T-helper 2 cell (primary cell): ENCODE data around the gene TBCCD1.

ENCODE experiments used
- DNase-seq, 5 experiments: peaks; one replicate each; pipeline versions ENCODE4 v3.0.0 to v3.0.0-alpha.2; 2012 to 2022
- total RNA-seq, 2 donors: gene quantifications; one replicate each; lab custom pipeline; 2026; lab: John Stamatoyannopoulos, UW

The TBCCD1 gene
- 12.2 to 22.9 reads per million in 2 donors for total RNA-seq

GRCh38 chr3:186567072-186567921, at the start of gene TBCCD1:
Gene TBCCD1, minus strand, starts transcription at chr3:186567339. Its CDS starts 3,010 bp downstream, at chr3:186564329.
- DNase-seq, result peak; percentile 90 to 94 (median 92)

GRCh38 chr3:186616299-186616617, 49.1 kb upstream of the TBCCD1 start:
- DNase-seq, result no peak

DNA sequence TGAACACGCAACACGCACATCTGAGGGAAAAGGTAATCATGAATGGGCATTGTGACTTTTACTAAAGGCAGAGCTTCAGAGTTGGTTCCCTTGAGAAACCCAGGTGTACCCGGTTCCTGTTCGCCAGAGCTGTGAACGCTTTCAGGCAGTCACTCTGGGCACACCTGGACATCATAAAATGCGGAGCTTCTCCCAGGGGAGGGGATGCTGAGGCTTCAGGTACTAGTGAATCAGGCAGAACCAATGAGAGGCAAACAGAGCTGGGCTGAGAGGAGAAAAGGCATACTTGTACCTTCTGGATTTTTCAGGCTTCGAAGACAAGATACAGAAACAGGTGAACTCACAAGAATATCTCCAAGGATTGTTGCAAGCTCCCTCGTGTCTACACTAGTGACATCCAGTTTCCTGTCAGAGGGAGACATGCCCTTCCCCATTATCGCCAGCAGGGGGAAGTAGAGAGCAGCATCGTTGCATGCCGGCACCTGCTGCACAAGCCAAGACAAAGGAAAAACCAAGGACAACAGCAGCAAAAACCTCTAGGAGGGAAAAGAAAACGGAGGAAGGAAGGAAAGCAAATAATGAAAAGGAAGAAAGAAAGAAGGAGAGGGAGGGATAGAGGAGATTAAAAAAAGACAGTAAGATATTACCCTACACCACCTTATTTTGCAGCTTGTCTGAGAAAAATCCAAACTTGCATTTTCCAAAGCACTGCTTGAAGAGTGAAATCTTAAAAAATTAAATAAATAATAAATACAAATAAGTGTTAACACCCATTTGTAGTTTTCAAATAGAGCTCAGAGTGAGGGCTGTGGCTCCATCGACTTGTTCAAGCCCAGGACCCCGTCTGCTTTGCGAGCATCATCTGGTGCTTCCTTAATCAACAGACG, 47.7 kb upstream of the TBCCD1 start:
- peak; percentile 20 to 68 (median 59) for DNase-seq

DNA sequence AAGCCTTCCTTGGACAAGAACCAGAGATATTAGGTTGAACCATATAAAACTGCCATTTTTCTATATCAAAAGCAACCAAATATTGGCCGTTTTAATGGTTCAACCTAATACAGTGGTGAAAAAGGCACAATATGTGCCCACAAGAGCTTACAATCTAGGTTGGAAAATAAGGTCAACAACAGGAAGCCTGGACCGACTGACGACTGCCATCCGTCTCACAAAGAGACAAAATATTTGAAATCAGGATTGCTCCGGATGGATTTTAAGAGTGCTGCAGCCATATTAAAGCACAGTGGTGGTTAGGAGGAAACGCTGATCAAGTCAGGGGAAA, 47.1 kb upstream of the TBCCD1 start:
- no peak for DNase-seq

DNA sequence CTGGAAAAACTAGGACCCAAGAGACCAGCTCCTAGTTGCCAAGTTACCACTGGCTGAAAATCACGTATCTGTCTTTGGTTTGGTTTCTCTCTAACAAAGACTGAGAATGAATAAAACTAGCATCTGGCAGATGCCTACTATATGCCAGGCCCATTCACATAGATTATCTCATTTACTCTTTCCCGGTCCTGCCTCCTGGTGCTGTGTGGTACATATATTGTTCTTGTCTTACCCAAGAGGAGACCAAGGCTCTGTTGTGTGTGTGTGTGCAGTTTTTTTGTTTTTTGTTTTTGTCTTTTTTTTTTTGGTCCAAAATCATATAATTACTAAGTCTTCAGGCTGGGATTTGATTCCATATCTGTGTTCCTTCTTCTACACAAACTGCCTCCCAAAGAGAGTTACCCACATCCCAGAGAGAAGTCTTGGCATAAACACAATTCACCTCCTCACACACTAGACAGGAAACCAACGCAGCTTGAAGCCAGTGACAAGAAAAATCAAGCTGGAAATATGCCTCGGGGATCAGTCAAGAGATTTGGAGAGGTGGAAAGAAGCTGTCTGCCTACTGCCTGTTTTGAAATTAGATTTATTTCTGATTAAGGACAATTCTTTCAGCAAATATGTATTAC, 46.6 kb upstream of the TBCCD1 start:
- no peak for DNase-seq

DNA sequence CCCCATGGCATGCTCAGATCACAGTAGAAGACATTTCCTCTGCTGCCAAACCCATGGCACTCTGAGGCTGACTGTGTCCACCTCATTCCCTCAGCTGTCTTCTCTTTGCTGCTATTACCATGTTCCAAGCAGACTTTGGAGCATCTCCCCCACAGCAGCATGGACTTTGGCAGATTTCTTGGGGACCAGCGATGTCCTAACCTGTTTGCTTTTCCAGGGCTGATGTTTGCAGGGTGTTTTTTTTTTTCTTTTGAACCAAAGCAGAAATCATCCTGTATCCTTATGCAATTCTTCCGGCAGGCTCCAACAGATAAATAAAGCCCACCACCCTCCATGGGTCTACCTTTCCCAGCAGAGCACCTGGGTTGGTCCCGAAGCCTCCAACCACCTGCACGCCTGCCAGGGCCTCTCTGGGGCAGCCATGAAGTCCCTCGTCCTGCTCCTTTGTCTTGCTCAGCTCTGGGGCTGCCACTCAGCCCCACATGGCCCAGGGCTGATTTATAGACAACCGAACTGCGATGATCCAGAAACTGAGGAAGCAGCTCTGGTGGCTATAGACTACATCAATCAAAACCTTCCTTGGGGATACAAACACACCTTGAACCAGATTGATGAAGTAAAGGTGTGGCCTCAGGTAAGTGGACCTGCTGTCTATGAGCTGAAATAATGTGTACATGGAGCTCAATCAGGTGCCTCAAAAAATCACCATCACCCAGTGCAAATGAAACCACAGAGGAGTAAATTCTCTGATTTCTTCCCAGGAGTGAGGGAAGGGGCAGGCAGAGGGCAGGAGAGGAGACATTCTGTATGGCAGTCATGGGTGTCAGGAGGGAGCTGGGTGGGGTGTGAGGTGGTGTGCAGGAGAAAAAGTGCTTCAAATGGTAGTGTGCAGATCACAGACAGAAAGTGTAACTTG, 45.8 kb upstream of the TBCCD1 start, which contains the start of gene AHSG:
Gene AHSG (plus strand): TSS at position 340 of the 916 bp plus-strand sequence. CDS start 82 bp downstream, at position 422.
- no peak for DNase-seq

DNA sequence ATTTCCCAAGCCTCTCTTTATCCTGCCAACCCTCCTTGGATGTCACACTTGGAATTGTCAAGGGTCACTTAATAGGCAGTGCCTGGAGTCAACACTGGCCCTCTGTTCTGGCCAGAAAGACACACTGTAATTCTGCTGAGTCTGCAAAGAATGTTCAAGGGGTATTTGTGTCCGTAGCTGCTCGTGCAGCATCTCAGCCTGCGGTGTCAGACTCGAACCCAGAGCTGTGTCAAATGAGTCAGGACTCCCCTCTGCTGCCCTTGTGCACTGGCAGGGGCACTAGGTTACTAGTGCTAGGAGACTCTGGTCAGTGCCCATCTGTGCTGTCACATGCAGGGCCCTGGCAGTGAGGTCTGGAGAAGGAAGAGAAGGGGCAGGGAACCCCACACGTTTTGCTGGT, 44.9 kb upstream of the TBCCD1 start:
- no peak for DNase-seq

GRCh38 chr3:186609247-186609868, 42.2 kb upstream of the TBCCD1 start:
- no peak for DNase-seq

- DNase-seq, result no peak
Measured at GRCh38 chr3:186608624-186609215, 41.6 kb upstream of the TBCCD1 start.

- no peak for DNase-seq
Measured at GRCh38 chr3:186605561-186606545, 38.7 kb upstream of the TBCCD1 start.

GRCh38 chr3:186605078-186605477, 37.9 kb upstream of the TBCCD1 start:
- no peak for DNase-seq

GRCh38 chr3:186603159-186603558, 36.0 kb upstream of the TBCCD1 start:
- DNase-seq, result no peak

DNA sequence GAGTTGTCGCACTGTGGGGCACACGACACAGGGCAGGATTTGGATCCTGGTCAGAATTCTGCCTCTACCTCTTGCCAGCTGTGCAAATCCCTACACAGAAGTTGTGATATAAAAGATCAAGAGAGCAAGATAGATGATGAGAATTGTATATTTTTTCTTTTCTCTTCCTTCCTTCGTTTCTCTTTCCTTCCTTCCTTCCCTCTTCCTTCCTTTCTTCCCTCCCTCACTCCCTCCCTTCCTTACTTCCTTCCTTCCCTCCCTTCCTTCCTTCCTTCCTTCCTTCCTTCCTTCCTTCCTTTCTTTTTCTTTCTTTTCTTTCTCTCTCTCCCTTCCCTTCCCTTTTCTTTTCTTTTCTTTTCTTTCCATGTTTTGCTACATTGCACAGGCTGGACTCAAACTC, 33.8 kb upstream of the TBCCD1 start:
- no peak for DNase-seq

GRCh38 chr3:186599785-186600166, 32.6 kb upstream of the TBCCD1 start:
- no peak for DNase-seq

- DNase-seq, result no peak
Measured at GRCh38 chr3:186599142-186599784, 32.1 kb upstream of the TBCCD1 start.

DNA sequence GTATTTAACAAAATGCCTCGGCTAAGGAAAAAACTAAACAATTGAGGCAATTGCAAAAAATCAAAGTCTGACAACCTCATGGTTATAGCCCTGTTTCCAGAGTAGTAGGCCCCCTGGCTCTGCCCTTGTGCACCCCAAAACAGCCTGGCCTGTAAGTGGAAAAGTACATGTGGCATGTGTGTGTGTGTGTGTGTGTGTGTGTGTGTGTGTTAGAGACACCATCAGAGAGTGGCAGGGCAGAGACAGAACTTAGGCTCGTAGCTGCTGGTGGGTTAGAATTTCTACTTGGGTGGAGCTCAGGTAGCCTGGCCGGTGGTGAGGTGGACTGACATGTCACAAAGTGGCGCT, 31.6 kb upstream of the TBCCD1 start:
- no peak for DNase-seq

GRCh38 chr3:186598108-186598784, 31.1 kb upstream of the TBCCD1 start:
- DNase-seq, result no peak

DNA sequence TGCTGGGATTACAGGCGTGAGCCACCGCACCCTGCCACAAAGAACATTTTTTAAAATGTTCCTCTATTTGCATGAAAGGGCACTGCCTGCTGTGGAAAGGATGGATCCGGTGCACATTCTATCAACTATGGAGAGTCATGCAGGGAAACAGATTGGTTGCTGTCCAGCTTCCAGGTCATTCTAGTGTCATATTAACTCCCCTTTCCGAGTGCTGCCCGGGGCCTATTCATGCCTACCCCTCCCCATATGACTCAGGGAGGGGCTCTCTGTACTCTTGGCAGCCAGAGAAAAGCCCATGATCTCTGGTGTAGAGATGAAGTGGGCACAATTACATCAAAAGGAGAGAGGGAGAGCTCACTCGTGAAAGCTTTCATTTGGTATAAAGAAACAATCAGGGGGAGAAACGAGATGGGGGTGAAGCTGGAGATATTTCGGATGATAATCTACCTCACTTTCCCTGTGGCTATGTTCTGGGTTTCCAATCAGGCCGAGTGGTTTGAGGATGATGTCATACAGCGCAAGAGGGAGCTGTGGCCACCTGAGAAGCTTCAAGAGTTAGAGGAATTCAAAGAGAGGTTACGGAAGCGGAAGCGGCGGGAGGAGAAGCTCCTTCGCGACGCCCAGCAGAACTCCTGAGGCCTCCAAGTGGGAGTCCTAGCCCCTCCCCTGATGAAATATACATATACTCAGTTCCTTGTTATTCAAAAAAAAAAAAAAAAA, 29.6 kb upstream of the TBCCD1 start:
- no peak for DNase-seq
